Endodermal cell (in vitro differentiated cells): ENCODE results near the gene DLG1. TPM values are rescaled to one million over a fixed set of nuclear protein-coding genes. Genes with fewer than 3 reads are reported as not detected.

Experiments
- DNase-seq: peaks from one replicate; pipeline ENCODE4 v3.0.0-alpha.2; 2017
- H3K27ac ChIP-seq: 2 replicates; pipeline ENCODE4 v1.5.1; 2013; ENCODE audit warnings: mild to moderate bottlenecking, low read depth, low read length, moderate library complexity
- H3K27me3 ChIP-seq: 2 replicates; pipeline ENCODE4 v1.6.1; 2013; ENCODE audit warnings: mild to moderate bottlenecking, low read length, moderate library complexity; ENCODE audit not compliant: insufficient read depth, control insufficient read depth, poor library complexity, severe bottlenecking
- H3K36me3 ChIP-seq: 2 replicates; pipeline ENCODE4 v1.7.0; 2013; ENCODE audit warnings: mild to moderate bottlenecking, low read length, moderate library complexity; ENCODE audit not compliant: control insufficient read depth, insufficient read depth
- H3K4me1 ChIP-seq: one replicate; pipeline ENCODE4 v1.7.0; 2013; ENCODE audit warnings: low read length; ENCODE audit not compliant: control insufficient read depth, insufficient read depth
- H3K4me3 ChIP-seq: 2 replicates; pipeline ENCODE4 v1.5.1; 2013; ENCODE audit warnings: mild to moderate bottlenecking, low read length, moderate library complexity
- H3K9ac ChIP-seq: 2 replicates; pipeline ENCODE4 v1.6.1; 2013; ENCODE audit warnings: mild to moderate bottlenecking, low read length, moderate library complexity; ENCODE audit not compliant: poor library complexity, severe bottlenecking; ENCODE audit errors: extremely low read depth
- H3K9me3 ChIP-seq: 2 replicates; pipeline ENCODE4 v1.6.1; 2013; ENCODE audit warnings: mild to moderate bottlenecking, low read length, moderate library complexity; ENCODE audit not compliant: control insufficient read depth
- H3K27ac Mint-ChIP-seq: 2 replicates; pipeline ENCODE4 v1.8.0; 2020; ENCODE audit warnings: mixed read lengths
- H3K27me3 Mint-ChIP-seq: 2 replicates; pipeline ENCODE4 v1.8.0; 2021; ENCODE audit warnings: mild to moderate bottlenecking, mixed read lengths; ENCODE audit not compliant: insufficient read depth
- H3K36me3 Mint-ChIP-seq: 2 replicates; pipeline ENCODE4 v1.8.0; 2020; ENCODE audit warnings: low read depth, mixed read lengths
- H3K4me1 Mint-ChIP-seq: 2 replicates; pipeline ENCODE4 v1.8.0; 2020; ENCODE audit warnings: mixed read lengths
- H3K4me3 Mint-ChIP-seq: 2 replicates; pipeline ENCODE4 v1.8.0; 2020; ENCODE audit warnings: mild to moderate bottlenecking, moderate library complexity, mixed read lengths
- H3K9me3 Mint-ChIP-seq: 2 replicates; pipeline ENCODE4 v1.8.0; 2020; ENCODE audit warnings: mild to moderate bottlenecking, mixed read lengths
- WGBS, 2 experiments: methylation state at CpG; one replicate each; pipeline versions ENCODE4 v1.1.5 to v1.1.7; 2013; ENCODE audit warnings: missing lambda C conversion rate in 2 of 2, mixed read lengths in 1 of 2; ENCODE audit not compliant: insufficient coverage in 1 of 2, insufficient read length in 1 of 2; 5-methylcytosine and 5-hydroxymethylcytosine counted together
- total RNA-seq, 2 donors: library from RNA; stranded (reverse); fragmentation: NEBNext Ultra II Directional in 1 of 2; extraction: Animal tissue kit (Norgen Biotek cat#: 25700) in 1 of 2; gene quantifications; 2 replicates in 1 of 2; 3 replicates in 1 of 2; pipeline ENCODE4 v1.2.1, GENCODE V29; 2021
- TF ChIP-seq, protein P1 (sequence below): fragments of 200-600 bp; sonication (generic); conservative IDR thresholded peaks from 2 replicates; pipeline ENCODE4 v1.5.0; 2021; ENCODE audit warnings: antibody characterized with exemption, mild to moderate bottlenecking

Gene DLG1
- total RNA-seq, 2 donors from 2014 or later: 78.7 to 96.9 TPM

DNA sequence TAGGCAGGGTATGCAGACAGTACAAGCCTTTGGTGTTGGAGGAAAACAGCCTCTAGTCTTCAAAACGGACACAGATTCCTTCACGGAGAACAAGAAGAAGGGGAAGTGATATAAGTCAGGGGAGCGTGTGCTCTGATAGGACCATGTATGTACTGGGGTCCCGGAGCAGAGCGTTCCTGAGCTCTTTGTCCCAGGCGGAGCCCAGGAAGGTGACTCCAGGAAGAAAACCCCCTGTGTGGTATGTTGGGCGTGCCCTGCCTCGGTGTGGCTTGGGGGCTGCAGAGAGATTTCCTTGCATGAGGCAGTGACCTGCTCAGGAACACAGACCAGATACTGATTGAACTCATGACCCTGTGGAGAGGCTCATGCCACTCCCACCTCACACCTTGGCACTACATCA is 290.5 kb downstream of the DLG1 start:
- no peaks in the 10 kb centered on the region for H3K9me3 ChIP-seq
- peaks cover 18% of the 10 kb centered on the region for H3K27me3 ChIP-seq
- no peaks in the 10 kb centered on the region for H3K4me1 ChIP-seq
- Mint-ChIP-seq H3K27ac (no peak overlapping the region), H3K36me3 (peaks cover 10% of the 10 kb centered on the region), H3K9me3 (no peaks in the 10 kb centered on the region), H3K4me3 (no peak overlapping the region), H3K4me1 (peaks cover 18% of the 10 kb centered on the region), H3K27me3 (peaks cover 25% of the 10 kb centered on the region)
- no peak for DNase-seq
- H3K9ac ChIP-seq: no peak overlapping the region
- no peak overlapping the region for H3K27ac ChIP-seq
- TF ChIP-seq, protein P1, sequence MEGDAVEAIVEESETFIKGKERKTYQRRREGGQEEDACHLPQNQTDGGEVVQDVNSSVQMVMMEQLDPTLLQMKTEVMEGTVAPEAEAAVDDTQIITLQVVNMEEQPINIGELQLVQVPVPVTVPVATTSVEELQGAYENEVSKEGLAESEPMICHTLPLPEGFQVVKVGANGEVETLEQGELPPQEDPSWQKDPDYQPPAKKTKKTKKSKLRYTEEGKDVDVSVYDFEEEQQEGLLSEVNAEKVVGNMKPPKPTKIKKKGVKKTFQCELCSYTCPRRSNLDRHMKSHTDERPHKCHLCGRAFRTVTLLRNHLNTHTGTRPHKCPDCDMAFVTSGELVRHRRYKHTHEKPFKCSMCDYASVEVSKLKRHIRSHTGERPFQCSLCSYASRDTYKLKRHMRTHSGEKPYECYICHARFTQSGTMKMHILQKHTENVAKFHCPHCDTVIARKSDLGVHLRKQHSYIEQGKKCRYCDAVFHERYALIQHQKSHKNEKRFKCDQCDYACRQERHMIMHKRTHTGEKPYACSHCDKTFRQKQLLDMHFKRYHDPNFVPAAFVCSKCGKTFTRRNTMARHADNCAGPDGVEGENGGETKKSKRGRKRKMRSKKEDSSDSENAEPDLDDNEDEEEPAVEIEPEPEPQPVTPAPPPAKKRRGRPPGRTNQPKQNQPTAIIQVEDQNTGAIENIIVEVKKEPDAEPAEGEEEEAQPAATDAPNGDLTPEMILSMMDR: no peak
- no peaks in the 10 kb centered on the region for H3K36me3 ChIP-seq
- WGBS, 2 experiments: 93 to 95% methylated on average over 6 to 8 of the region's 8 CpGs
- no peak overlapping the region for H3K4me3 ChIP-seq

DNA sequence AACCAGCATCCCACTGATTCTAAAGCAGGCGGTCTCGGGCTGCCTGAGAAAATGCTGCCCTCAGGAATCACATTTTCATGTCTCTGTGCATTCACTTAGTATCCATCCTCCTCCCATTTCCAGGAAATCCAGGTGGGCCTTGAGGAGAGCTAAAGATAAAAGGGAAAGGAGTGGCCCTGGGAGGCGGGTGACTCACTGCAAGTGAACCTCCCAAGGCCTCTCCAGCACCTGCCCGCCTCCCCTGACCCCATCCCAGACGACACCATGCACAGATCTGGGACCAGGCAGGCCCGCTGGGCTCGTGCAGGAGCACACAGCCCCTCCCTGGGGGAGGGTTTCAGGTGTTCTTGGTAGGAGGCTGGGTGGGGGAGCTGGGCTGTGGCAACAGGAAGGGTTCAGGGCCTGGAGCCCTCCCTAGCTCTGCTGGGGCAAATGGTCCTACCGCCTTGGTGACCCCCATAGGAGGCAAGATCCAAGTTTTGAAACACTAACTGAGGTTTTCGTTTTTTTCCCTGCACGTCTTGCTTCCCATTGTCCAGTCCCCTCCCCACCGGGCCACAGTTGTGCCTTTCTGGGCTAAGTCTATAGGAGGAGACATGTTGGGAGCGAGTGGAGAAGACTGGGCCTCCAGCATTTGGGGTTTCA is 291.0 kb downstream of the DLG1 start:
- Mint-ChIP-seq H3K27me3 (peaks cover 25% of the 10 kb centered on the region), H3K36me3 (peaks cover 10% of the 10 kb centered on the region), H3K9me3 (no peaks in the 10 kb centered on the region), H3K27ac (no peak overlapping the region), H3K4me3 (no peak overlapping the region), H3K4me1 (peaks cover 18% of the 10 kb centered on the region)
- TF ChIP-seq, protein P1: no peak
- no peak for DNase-seq
- WGBS, 2 experiments: 88 to 95% methylated on average over 6 to 12 of the region's 12 CpGs
- Histone ChIP-seq H3K36me3 (no peaks in the 10 kb centered on the region), H3K9ac (no peak overlapping the region), H3K4me1 (no peaks in the 10 kb centered on the region), H3K27me3 (peaks cover 18% of the 10 kb centered on the region), H3K9me3 (no peaks in the 10 kb centered on the region), H3K27ac (no peak overlapping the region), H3K4me3 (no peak overlapping the region)

DNA sequence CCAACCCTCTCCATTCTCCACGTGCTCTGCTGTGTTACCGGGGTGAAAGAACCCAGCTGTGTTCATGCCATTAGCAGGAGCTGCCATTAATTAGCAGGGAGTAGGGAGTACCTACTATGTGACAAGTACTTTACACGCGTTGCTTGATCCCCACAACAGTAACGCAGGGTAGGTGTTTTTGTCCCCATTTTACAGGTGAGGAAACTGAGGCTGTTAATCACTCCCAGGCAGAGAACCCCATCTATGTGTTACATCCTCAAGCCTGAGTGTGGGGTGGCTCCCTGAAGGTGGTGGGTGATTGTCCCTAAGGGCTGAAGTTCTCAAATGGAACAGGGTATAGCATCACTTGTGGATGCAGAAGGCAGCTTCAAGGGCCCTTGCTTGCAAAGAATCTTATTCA is 291.6 kb downstream of the DLG1 start:
- peaks cover 25% of the 10 kb centered on the region for H3K27me3 Mint-ChIP-seq
- TF ChIP-seq, protein P1: no peak
- Histone ChIP-seq H3K4me1 (no peaks in the 10 kb centered on the region), H3K4me3 (no peak overlapping the region), H3K36me3 (no peaks in the 10 kb centered on the region), H3K9me3 (no peaks in the 10 kb centered on the region), H3K27ac (no peak overlapping the region), H3K27me3 (peaks cover 18% of the 10 kb centered on the region), H3K9ac (no peak overlapping the region)
- H3K27ac Mint-ChIP-seq: no peak overlapping the region
- H3K4me3 Mint-ChIP-seq: no peak overlapping the region
- no peaks in the 10 kb centered on the region for H3K9me3 Mint-ChIP-seq
- no peak for DNase-seq
- WGBS, 2 experiments: 87 to 95% methylated on average over 3 to 5 of the region's 5 CpGs
- peaks cover 10% of the 10 kb centered on the region for H3K36me3 Mint-ChIP-seq
- peaks cover 18% of the 10 kb centered on the region for H3K4me1 Mint-ChIP-seq
